Parathyroid adenoma (tissue), 2 donors: Measurements from ENCODE around the gene NCEH1.

Source experiments
- H2AFZ ChIP-seq: fragments of 300-600 bp; sonication (generic); one replicate; pipeline ENCODE4 v1.7.0; 2017; ENCODE audit warnings: antibody characterized with exemption, mild to moderate bottlenecking
- H3K27ac ChIP-seq: fragments of 300-600 bp; sonication (generic); one replicate; pipeline ENCODE4 v1.7.0; 2017
- H3K27me3 ChIP-seq: fragments of 300-600 bp; sonication (generic); one replicate; pipeline ENCODE4 v1.7.0; 2017; ENCODE audit warnings: low read length; ENCODE audit not compliant: control insufficient read depth, insufficient read depth
- H3K36me3 ChIP-seq: fragments of 300-600 bp; sonication (generic); one replicate; pipeline ENCODE4 v1.7.0; 2017; ENCODE audit warnings: low read length; ENCODE audit not compliant: control insufficient read depth, insufficient read depth
- H3K4me1 ChIP-seq: fragments of 300-600 bp; sonication (generic); one replicate; pipeline ENCODE4 v1.7.0; 2017; ENCODE audit warnings: control low read depth
- H3K4me2 ChIP-seq: fragments of 300-600 bp; sonication (generic); one replicate; pipeline ENCODE4 v1.7.0; 2017; ENCODE audit warnings: low read length
- H3K4me3 ChIP-seq: fragments of 300-600 bp; sonication (generic); one replicate; pipeline ENCODE4 v1.7.0; 2017; ENCODE audit warnings: low read depth, low read length
- H3K79me2 ChIP-seq: fragments of 300-600 bp; sonication (generic); one replicate; pipeline ENCODE4 v1.7.0; 2017; ENCODE audit warnings: control low read depth
- H3K9ac ChIP-seq: fragments of 300-600 bp; sonication (generic); one replicate; pipeline ENCODE4 v1.7.0; 2017; ENCODE audit warnings: mild to moderate bottlenecking
- H3K9me3 ChIP-seq: fragments of 300-600 bp; sonication (generic); one replicate; pipeline ENCODE4 v1.7.0; 2017; ENCODE audit warnings: low read length; ENCODE audit not compliant: control insufficient read depth
- TF ChIP-seq, protein P1 (sequence below): fragments of 300-600 bp; sonication (generic); IDR thresholded peaks from one replicate; pipeline ENCODE4 v1.7.0; 2017; ENCODE audit warnings: antibody characterized with exemption, mild to moderate bottlenecking
- donor health status: primary hyperparathyroidism.

Gene NCEH1

DNA sequence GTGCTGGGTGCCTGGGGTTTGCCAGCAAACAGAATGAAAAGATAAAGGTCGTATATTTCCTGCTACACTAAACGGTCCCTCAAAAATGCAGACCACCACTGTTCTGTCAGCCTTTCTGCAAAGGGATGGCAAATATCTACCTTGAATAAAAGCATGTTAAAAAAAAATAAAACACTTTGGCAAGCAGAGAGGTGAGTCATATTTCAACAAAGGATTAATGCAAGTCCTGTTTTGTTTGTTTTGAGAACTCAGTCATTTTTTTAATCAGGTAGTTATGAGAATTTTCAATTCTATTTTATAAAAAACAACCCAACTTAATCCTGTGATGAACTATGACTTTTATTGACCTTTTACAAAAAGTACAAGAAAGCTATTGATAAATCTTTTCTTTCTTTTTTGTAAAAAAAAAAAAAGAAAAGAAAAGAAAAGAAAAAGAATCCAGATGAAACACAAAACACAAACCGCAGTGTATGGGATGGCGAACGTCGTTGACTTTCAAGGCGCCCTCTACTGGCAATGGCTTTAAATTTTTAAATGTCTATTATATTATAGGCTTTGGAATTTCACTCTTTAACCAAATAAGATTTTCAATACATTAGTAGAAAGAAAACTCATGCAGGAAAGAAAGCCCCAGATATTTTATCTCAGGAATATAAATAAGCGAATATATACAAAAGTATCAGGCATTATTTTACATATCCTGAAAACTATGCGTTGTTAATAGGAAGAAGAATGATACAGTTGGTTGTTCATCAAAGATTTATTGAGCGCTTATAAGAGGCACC, 87.8 kb downstream of the NCEH1 start:
- no peaks in the 10 kb centered on the region for H3K36me3 ChIP-seq
- no peak overlapping the region for H3K4me2 ChIP-seq
- H3K4me3 ChIP-seq: peak overlapping the region; percentile 19
- H3K27me3 ChIP-seq: no peaks in the 10 kb centered on the region
- H3K9me3 ChIP-seq: no peaks in the 10 kb centered on the region
- no peaks in the 10 kb centered on the region for H3K4me1 ChIP-seq
- no peak overlapping the region for H3K27ac ChIP-seq
- no peaks in the 10 kb centered on the region for H3K79me2 ChIP-seq
- TF ChIP-seq, protein P1, sequence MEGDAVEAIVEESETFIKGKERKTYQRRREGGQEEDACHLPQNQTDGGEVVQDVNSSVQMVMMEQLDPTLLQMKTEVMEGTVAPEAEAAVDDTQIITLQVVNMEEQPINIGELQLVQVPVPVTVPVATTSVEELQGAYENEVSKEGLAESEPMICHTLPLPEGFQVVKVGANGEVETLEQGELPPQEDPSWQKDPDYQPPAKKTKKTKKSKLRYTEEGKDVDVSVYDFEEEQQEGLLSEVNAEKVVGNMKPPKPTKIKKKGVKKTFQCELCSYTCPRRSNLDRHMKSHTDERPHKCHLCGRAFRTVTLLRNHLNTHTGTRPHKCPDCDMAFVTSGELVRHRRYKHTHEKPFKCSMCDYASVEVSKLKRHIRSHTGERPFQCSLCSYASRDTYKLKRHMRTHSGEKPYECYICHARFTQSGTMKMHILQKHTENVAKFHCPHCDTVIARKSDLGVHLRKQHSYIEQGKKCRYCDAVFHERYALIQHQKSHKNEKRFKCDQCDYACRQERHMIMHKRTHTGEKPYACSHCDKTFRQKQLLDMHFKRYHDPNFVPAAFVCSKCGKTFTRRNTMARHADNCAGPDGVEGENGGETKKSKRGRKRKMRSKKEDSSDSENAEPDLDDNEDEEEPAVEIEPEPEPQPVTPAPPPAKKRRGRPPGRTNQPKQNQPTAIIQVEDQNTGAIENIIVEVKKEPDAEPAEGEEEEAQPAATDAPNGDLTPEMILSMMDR: peak; percentile 83
- peak overlapping the region; percentile 33 for H2AFZ ChIP-seq
- no peak overlapping the region for H3K9ac ChIP-seq

DNA sequence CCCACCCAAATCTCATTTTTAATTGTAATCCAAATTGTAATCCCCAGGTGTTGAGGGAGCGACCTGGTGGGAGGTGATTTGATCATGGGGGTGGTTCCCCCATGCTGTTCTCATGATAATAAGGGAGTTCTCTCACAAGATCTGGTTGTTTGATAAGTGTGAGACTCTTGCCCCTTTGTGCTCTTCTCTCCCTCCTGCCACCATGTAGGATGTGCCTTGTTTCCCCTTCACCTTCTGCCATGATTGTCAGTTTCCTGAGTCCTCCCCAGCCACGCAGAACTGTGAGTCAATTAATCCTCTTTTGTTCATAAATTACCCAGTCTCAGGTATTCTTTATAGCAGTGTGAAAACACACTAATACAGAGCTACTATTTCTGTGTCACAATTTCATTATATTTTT, 88.7 kb downstream of the NCEH1 start:
- Histone ChIP-seq H3K27ac (no peak overlapping the region), H2AFZ (peak overlapping the region; percentile 7), H3K9me3 (no peaks in the 10 kb centered on the region)

DNA sequence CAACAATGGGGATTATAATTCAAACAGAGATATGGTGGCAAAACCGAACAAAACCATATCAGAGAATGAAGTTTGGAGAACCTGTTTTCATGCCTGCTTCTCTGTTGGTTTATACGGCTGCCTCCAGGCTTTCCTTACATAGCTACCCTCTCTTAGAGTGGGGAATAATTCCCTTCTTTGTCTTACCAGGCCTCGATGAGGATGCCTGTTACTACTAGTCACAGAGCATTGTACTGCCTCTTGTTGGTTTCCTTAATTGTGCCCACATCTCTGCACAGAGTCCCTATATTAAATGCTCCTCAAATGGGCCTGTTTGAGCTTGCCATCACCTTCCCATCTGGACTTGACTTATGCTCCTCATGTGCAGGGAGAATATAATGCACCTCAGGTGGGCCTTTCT, 92.9 kb downstream of the NCEH1 start:
- H2AFZ ChIP-seq: no peak overlapping the region
- no peaks in the 10 kb centered on the region for H3K9me3 ChIP-seq
- H3K36me3 ChIP-seq: no peaks in the 10 kb centered on the region
- no peaks in the 10 kb centered on the region for H3K79me2 ChIP-seq
- no peaks in the 10 kb centered on the region for H3K4me1 ChIP-seq
- H3K27ac ChIP-seq: no peak overlapping the region
- H3K4me2 ChIP-seq: no peak overlapping the region
- no peaks in the 10 kb centered on the region for H3K27me3 ChIP-seq
- H3K4me3 ChIP-seq: no peak overlapping the region
- no peak overlapping the region for H3K9ac ChIP-seq
- TF ChIP-seq, protein P1: no peak

More for the DNA sequence above, 88.7 kb downstream of the NCEH1 start:
- H3K36me3 ChIP-seq: no peaks in the 10 kb centered on the region
- H3K79me2 ChIP-seq: no peaks in the 10 kb centered on the region
- H3K27me3 ChIP-seq: no peaks in the 10 kb centered on the region
- no peak overlapping the region for H3K9ac ChIP-seq
- H3K4me1 ChIP-seq: no peaks in the 10 kb centered on the region
- H3K4me2 ChIP-seq: no peak overlapping the region
- TF ChIP-seq, protein P1: no peak
- H3K4me3 ChIP-seq: no peak overlapping the region

DNA sequence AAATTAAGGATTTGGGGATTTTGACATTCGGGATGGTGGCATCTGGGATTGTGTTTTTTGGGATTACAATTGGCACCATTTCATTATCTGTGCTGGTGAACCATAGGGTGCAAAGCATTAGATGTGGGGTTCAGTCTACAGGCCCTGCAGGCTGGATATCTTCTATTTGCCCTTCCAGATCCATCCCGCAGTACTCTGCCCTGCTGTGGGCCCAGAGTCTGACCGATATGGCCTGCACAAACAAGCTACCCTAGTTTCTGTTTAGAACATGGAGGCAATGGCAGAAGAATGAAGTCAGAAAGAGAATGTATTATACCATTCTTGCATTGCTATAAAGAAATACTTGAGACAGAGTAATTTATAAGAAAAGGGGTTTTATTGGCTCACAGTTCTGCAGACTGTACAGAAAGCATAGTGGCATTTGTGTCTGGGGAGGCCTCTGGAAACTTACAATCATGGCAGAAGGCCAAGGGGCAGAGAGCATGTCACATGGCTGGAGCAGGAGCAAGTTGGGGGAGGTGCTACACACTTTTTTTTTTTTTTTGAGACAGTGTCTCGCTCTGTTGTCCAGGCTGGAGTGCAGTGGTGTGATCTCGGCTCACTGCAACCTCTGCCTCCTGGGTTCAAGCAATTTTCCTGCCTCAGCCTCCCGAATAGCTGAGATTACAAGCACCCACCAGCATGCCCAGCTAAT, 93.7 kb downstream of the NCEH1 start:
- Histone ChIP-seq H2AFZ (no peak overlapping the region), H3K27me3 (no peaks in the 10 kb centered on the region), H3K4me1 (no peaks in the 10 kb centered on the region), H3K36me3 (no peaks in the 10 kb centered on the region), H3K79me2 (no peaks in the 10 kb centered on the region), H3K9ac (no peak overlapping the region), H3K4me3 (no peak overlapping the region), H3K4me2 (no peak overlapping the region), H3K9me3 (no peaks in the 10 kb centered on the region), H3K27ac (no peak overlapping the region)
- TF ChIP-seq, protein P1: no peak
